GM19452 (cell line): ENCODE measurements around the gene PRRG1.
"Not testable (repeated sequence)": the region's sequence is repeated elsewhere in the genome, so short reads cannot be mapped to it uniquely, and the experiment has no call there.

Source experiments
- ATAC-seq: cut with Tn5 transposase; IDR thresholded peaks from one replicate; pipeline ENCODE4 v1.9.1; 2021; ENCODE audit not compliant: unreplicated experiment

The PRRG1 gene

GRCh38 chrX:37349221-37350033 is at the start of gene PRRG1:
TSS of gene PRRG1 (plus strand) at chrX:37349364. CDS start at chrX:37406250, 56,886 bp downstream.
- no peak for ATAC-seq

GRCh38 chrX:37302569-37302968 is 46.6 kb upstream of the PRRG1 start:
- ATAC-seq, result no peak

GRCh38 chrX:37305238-37305637 is 43.9 kb upstream of the PRRG1 start:
- ATAC-seq, result not testable (repeated sequence)

- ATAC-seq, result no peak
These were observed 34.6 kb upstream of the PRRG1 start for GRCh38 chrX:37314531-37314930.

- no peak for ATAC-seq
These were observed 33.5 kb upstream of the PRRG1 start for GRCh38 chrX:37315511-37316248.

- no peak for ATAC-seq
These were observed 28.5 kb upstream of the PRRG1 start for GRCh38 chrX:37320541-37321203.

GRCh38 chrX:37330642-37331041 is 18.5 kb upstream of the PRRG1 start:
- no peak for ATAC-seq

GRCh38 chrX:37331546-37331945 is 17.6 kb upstream of the PRRG1 start:
- no peak for ATAC-seq

- ATAC-seq, result no peak
These were observed 17.1 kb upstream of the PRRG1 start for GRCh38 chrX:37332055-37332454.

GRCh38 chrX:37332987-37333658 is 16.0 kb upstream of the PRRG1 start:
- ATAC-seq, result no peak

- no peak for ATAC-seq
These were observed 1.7 kb upstream of the PRRG1 start for GRCh38 chrX:37347420-37347819.

GRCh38 chrX:37348231-37348970 is 763 bp upstream of the PRRG1 start:
- ATAC-seq, result no peak

- no peak for ATAC-seq
These were observed 268 bp upstream of the PRRG1 start for GRCh38 chrX:37348971-37349220.

GRCh38 chrX:37350034-37350365 is 836 bp downstream of the PRRG1 start:
- no peak for ATAC-seq

- no peak for ATAC-seq
These were observed 4.5 kb downstream of the PRRG1 start for GRCh38 chrX:37353646-37354045.

- no peak for ATAC-seq
These were observed 8.3 kb downstream of the PRRG1 start for GRCh38 chrX:37357436-37357835.

- no peak for ATAC-seq
These were observed 12.4 kb downstream of the PRRG1 start for GRCh38 chrX:37361596-37361995.

GRCh38 chrX:37364666-37365065 is 15.5 kb downstream of the PRRG1 start:
- no peak for ATAC-seq

- ATAC-seq, result no peak
These were observed 18.8 kb downstream of the PRRG1 start for GRCh38 chrX:37367946-37368345.

- ATAC-seq, result no peak
These were observed 21.5 kb downstream of the PRRG1 start for GRCh38 chrX:37370499-37371141.
